Naive thymus-derived CD4-positive, alpha-beta T cell (primary cell): ENCODE measurements around the gene HSPBAP1. TPM values are rescaled to one million over a fixed set of nuclear protein-coding genes. Genes with fewer than 3 reads are reported as not detected.

Experiments
- ATAC-seq: fragments of 150-1000 bp; cut with Tn5 transposase; 2 replicates; pipeline ENCODE4 v1.10.0; 2021; ENCODE audit warnings: mild to moderate bottlenecking, moderate library complexity
- CTCF ChIA-PET: fragments of 350-600 bp; sonication (Branson Sonifier 250); formaldehyde crosslinking; loops from one replicate; lab custom pipeline; 2021; ENCODE audit warnings: antibody characterized with exemption; lab: Charles Lee
- POLR2A ChIA-PET: fragments of 350-600 bp; sonication (Branson Sonifier 250); formaldehyde crosslinking; loops from one replicate; lab custom pipeline; 2021; ENCODE audit warnings: antibody characterized with exemption, inconsistent platforms; lab: Charles Lee
- DNase-seq, 9 donors: peaks; one replicate each; pipeline versions ENCODE4 v3.0.0 to v3.0.0-alpha.2; 2020 to 2022; ENCODE audit warnings: mixed read lengths in 1 of 9
- H3K27ac ChIP-seq: one replicate; pipeline ENCODE4 v1.7.0; 2013; ENCODE audit warnings: mild to moderate bottlenecking, low read depth, low read length, moderate library complexity
- H3K27me3 ChIP-seq, 2 donors: one replicate each; pipeline ENCODE4 v1.7.0; 2013; ENCODE audit warnings: low read length in 2 of 2, mild to moderate bottlenecking in 2 of 2, moderate library complexity in 2 of 2; ENCODE audit not compliant: control insufficient read depth in 2 of 2, insufficient read depth in 2 of 2
- H3K36me3 ChIP-seq, 3 experiments: 1 replicate in 2 of 3; 2 replicates in 1 of 3; pipeline ENCODE4 v1.7.0; 2013; ENCODE audit warnings: low read length in 3 of 3, mild to moderate bottlenecking in 3 of 3, moderate library complexity in 1 of 3; ENCODE audit not compliant: insufficient read depth in 3 of 3, control insufficient read depth in 2 of 3
- H3K4me1 ChIP-seq, 2 donors: one replicate each; pipeline ENCODE4 v1.7.0; 2013; ENCODE audit warnings: low read length in 2 of 2, mild to moderate bottlenecking in 2 of 2, moderate library complexity in 1 of 2; ENCODE audit not compliant: control insufficient read depth in 2 of 2, insufficient read depth in 2 of 2
- H3K4me3 ChIP-seq: 2 replicates; pipeline ENCODE4 v1.7.0; 2013; ENCODE audit warnings: mild to moderate bottlenecking, low read length
- H3K9me3 ChIP-seq, 3 experiments: 1 replicate in 2 of 3; 2 replicates in 1 of 3; pipeline ENCODE4 v1.7.0; 2013; ENCODE audit warnings: low read length in 3 of 3; ENCODE audit not compliant: control insufficient read depth in 2 of 3
- H3K27ac Mint-ChIP-seq, 9 donors: one replicate each; pipeline ENCODE4 v1.8.0; 2020 to 2022; ENCODE audit warnings: mixed read lengths in 9 of 9, mild to moderate bottlenecking in 8 of 9, moderate library complexity in 5 of 9, inconsistent platforms in 2 of 9
- H3K27me3 Mint-ChIP-seq, 5 donors: one replicate each; pipeline ENCODE4 v1.8.0; 2021 to 2022; ENCODE audit warnings: mixed read lengths in 5 of 5, mild to moderate bottlenecking in 1 of 5
- H3K36me3 Mint-ChIP-seq, 5 donors: one replicate each; pipeline ENCODE4 v1.8.0; 2020 to 2022; ENCODE audit warnings: mixed read lengths in 5 of 5, mild to moderate bottlenecking in 3 of 5, inconsistent platforms in 1 of 5
- H3K4me1 Mint-ChIP-seq, 7 donors: one replicate each; pipeline ENCODE4 v1.8.0; 2020 to 2022; ENCODE audit warnings: mixed read lengths in 7 of 7, mild to moderate bottlenecking in 3 of 7, inconsistent platforms in 1 of 7
- H3K4me3 Mint-ChIP-seq, 10 donors: one replicate each; pipeline ENCODE4 v1.8.0; 2020 to 2022; ENCODE audit warnings: mild to moderate bottlenecking in 10 of 10, mixed read lengths in 10 of 10, moderate library complexity in 6 of 10, inconsistent platforms in 2 of 10
- H3K9me3 Mint-ChIP-seq, 11 donors: one replicate each; pipeline ENCODE4 v1.8.0; 2020 to 2022; ENCODE audit warnings: mixed read lengths in 11 of 11, mild to moderate bottlenecking in 4 of 11, inconsistent platforms in 1 of 11, moderate library complexity in 1 of 11
- intact Hi-C, 2 donors: fragments of 100-400 bp; cut with micrococcal nuclease; formaldehyde crosslinking; loops; one replicate each; pipeline ENCODE4 v1.15.1; 2023
- polyA plus RNA-seq, 2 donors: library from polyadenylated mRNA; unstranded; fragments of 300-500 nt; fragmentation: Illumina TruSeq; gene quantifications; one replicate each; pipeline ENCODE4 v1.2.3, GENCODE V29; 2021
- total RNA-seq, 6 experiments: library from RNA in 5 of 6; stranded (reverse) in 5 of 6; gene quantifications; 1 replicate in 5 of 6; 2 replicates in 1 of 6; pipeline ENCODE4 v1.2.3 and lab custom pipeline; 2021 to 2026

Gene HSPBAP1
- total and polyA plus RNA-seq, 7 experiments from 2014 or later, result 7.1 to 31.5 (median 21.7) TPM

GRCh38 chr3:122700193-122700592 lies 93.4 kb downstream of the HSPBAP1 start:
- no peak overlapping the region for H3K27ac Mint-ChIP-seq
- Histone ChIP-seq H3K27ac (no peak overlapping the region), H3K27me3 (no peaks in the 10 kb centered on the region), H3K36me3 (peaks cover 5 to 85% (median 22%) of the 10 kb centered on the region in 3 experiments), H3K4me3 (no peak overlapping the region), H3K9me3 (no peaks in the 10 kb centered on the region), H3K4me1 (no peaks in the 10 kb centered on the region)
- intact Hi-C loops, result no loop called here
- peaks cover 15 to 63% (median 55%) of the 10 kb centered on the region in 5 donors for H3K36me3 Mint-ChIP-seq
- H3K4me1 Mint-ChIP-seq, result peaks cover 3 to 46% (median 12%) of the 10 kb centered on the region in 7 donors
- H3K4me3 Mint-ChIP-seq, result no peak overlapping the region
- no peaks in the 10 kb centered on the region for H3K27me3 Mint-ChIP-seq
- ChIA-PET POLR2A (interaction anchor here (0.9 kb wide), 1 partner anchor 12 kb away, joined by 3 read pairs; no protein-coding TSS in a partner anchor), CTCF (no interaction called here)
- ATAC-seq (no peak), DNase-seq (no peak)
- H3K9me3 Mint-ChIP-seq, result no peaks in the 10 kb centered on the region

- ChIA-PET CTCF (interaction anchor here (0.8 kb wide), 1 partner anchor 72 kb away, joined by 3 read pairs; no protein-coding TSS in a partner anchor), POLR2A (no interaction called here)
- no peaks in the 10 kb centered on the region for H3K27me3 ChIP-seq
- intact Hi-C loops, result no loop called here
- no peaks in the 10 kb centered on the region for H3K27me3 Mint-ChIP-seq
- peaks cover 3 to 52% (median 13%) of the 10 kb centered on the region in 7 donors for H3K4me1 Mint-ChIP-seq
- H3K4me1 ChIP-seq, result no peaks in the 10 kb centered on the region
- H3K36me3 Mint-ChIP-seq, result peaks cover 10 to 61% (median 57%) of the 10 kb centered on the region in 5 donors
- H3K4me3 Mint-ChIP-seq, result no peak overlapping the region
- no peaks in the 10 kb centered on the region for H3K9me3 Mint-ChIP-seq
- peaks cover 5 to 88% (median 15%) of the 10 kb centered on the region in 3 experiments for H3K36me3 ChIP-seq
- H3K27ac ChIP-seq, result no peak overlapping the region
- peak overlapping the region in 2 of 9 donors; percentile 3 to 24 for H3K27ac Mint-ChIP-seq
- no peaks in the 10 kb centered on the region for H3K9me3 ChIP-seq
- ATAC-seq (peak; percentile 40), DNase-seq (no peak)
- H3K4me3 ChIP-seq, result no peak overlapping the region
Observed at GRCh38 chr3:122697952-122698620, 95.5 kb downstream of the HSPBAP1 start.

DNA sequence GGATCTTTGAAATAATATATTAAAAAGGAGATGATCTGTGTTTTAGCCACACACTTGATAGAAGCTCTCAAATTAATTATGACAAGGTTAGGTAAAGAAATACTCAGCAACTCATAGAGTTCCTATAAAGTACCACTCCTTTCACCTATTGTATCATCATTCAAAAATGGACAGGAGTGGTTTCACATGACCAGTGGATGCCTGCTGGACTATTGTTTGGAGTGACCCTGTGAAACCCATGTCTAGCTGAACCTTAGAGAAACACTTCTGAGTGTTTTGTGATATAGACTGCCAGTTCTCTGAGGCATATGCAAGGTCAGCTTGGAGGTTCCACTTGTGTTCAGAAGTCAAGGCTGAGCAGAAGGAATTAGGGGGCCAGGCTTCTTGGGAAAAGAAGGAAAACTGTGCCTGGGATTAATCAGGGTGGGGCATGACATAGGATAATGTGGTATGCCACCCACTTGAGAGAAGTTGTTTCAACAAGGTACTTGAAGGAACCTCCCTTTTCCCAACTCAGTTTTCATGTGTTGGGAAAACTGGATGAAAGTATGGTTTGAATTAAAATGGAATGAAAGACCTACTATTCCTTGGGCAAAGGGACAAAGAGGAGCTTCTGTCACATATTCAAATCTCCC lies 97.6 kb downstream of the HSPBAP1 start:
- Histone ChIP-seq H3K9me3 (no peaks in the 10 kb centered on the region), H3K4me3 (no peak overlapping the region), H3K27ac (no peak overlapping the region), H3K36me3 (peaks cover 9 to 85% (median 28%) of the 10 kb centered on the region in 3 experiments), H3K27me3 (no peaks in the 10 kb centered on the region), H3K4me1 (no peaks in the 10 kb centered on the region)
- CTCF ChIA-PET, result interaction anchor here (1.1 to 1.3 kb wide), 2 partner anchors 16 to 303 kb away, joined by 4 to 5 read pairs; no protein-coding TSS in a partner anchor
- H3K4me3 Mint-ChIP-seq, result no peak overlapping the region
- no peaks in the 10 kb centered on the region for H3K9me3 Mint-ChIP-seq
- peaks cover 0 to 48% (median 7%) of the 10 kb centered on the region in 7 donors for H3K4me1 Mint-ChIP-seq
- peaks cover 10 to 70% (median 61%) of the 10 kb centered on the region in 5 donors for H3K36me3 Mint-ChIP-seq
- DNase-seq (no peak), ATAC-seq (no peak)
- intact Hi-C loops, result no loop called here
- no peaks in the 10 kb centered on the region for H3K27me3 Mint-ChIP-seq
- peak overlapping the region in 1 of 9 donors; percentile 56 for H3K27ac Mint-ChIP-seq
- POLR2A ChIA-PET, result interaction anchor here (0.7 to 1.2 kb wide), 2 partner anchors 12 to 159 kb away, joined by 3 to 4 read pairs; no protein-coding TSS in a partner anchor

GRCh38 chr3:122694966-122695365 lies 98.7 kb downstream of the HSPBAP1 start:
- Histone ChIP-seq H3K27ac (no peak overlapping the region), H3K36me3 (peaks cover 11 to 75% (median 26%) of the 10 kb centered on the region in 3 experiments), H3K4me3 (no peak overlapping the region), H3K9me3 (no peaks in the 10 kb centered on the region), H3K4me1 (no peaks in the 10 kb centered on the region), H3K27me3 (no peaks in the 10 kb centered on the region)
- intact Hi-C loops, result no loop called here
- no peaks in the 10 kb centered on the region for H3K27me3 Mint-ChIP-seq
- no peak overlapping the region for H3K4me3 Mint-ChIP-seq
- ChIA-PET POLR2A (interaction anchor here (0.6 to 1.2 kb wide), 2 partner anchors 158 to 601 kb away, joined by 3 to 4 read pairs; no protein-coding TSS in a partner anchor), CTCF (interaction anchor here (0.7 to 1.3 kb wide), 2 partner anchors 15 to 329 kb away, joined by 3 to 4 read pairs; no protein-coding TSS in a partner anchor)
- H3K9me3 Mint-ChIP-seq, result no peaks in the 10 kb centered on the region
- H3K36me3 Mint-ChIP-seq, result peaks cover 11 to 68% (median 53%) of the 10 kb centered on the region in 5 donors
- peak overlapping the region in 3 of 9 donors; percentile 6 to 83 (median 31) for H3K27ac Mint-ChIP-seq
- H3K4me1 Mint-ChIP-seq, result peaks cover 0 to 43% (median 7%) of the 10 kb centered on the region in 7 donors
- ATAC-seq, result no peak
- no peak for DNase-seq

GRCh38 chr3:122692674-122693073 lies 101.0 kb downstream of the HSPBAP1 start:
- intact Hi-C loops, result no loop called here
- H3K4me3 ChIP-seq, result no peak overlapping the region
- H3K4me1 ChIP-seq, result no peaks in the 10 kb centered on the region
- no peak overlapping the region for H3K27ac ChIP-seq
- Mint-ChIP-seq H3K27me3 (no peaks in the 10 kb centered on the region), H3K4me1 (peaks cover 0 to 39% (median 7%) of the 10 kb centered on the region in 7 donors), H3K36me3 (peaks cover 5 to 56% (median 46%) of the 10 kb centered on the region in 5 donors), H3K4me3 (no peak overlapping the region), H3K27ac (no peak overlapping the region), H3K9me3 (no peaks in the 10 kb centered on the region)
- ATAC-seq (no peak), DNase-seq (no peak)
- POLR2A ChIA-PET, result no interaction called here
- no peaks in the 10 kb centered on the region for H3K27me3 ChIP-seq
- CTCF ChIA-PET, result no interaction called here
- no peaks in the 10 kb centered on the region for H3K9me3 ChIP-seq
- peaks cover 15 to 55% (median 25%) of the 10 kb centered on the region in 3 experiments for H3K36me3 ChIP-seq

GRCh38 chr3:122691195-122691594 lies 102.4 kb downstream of the HSPBAP1 start:
- no peaks in the 10 kb centered on the region for H3K9me3 Mint-ChIP-seq
- H3K27ac ChIP-seq, result no peak overlapping the region
- DNase-seq (no peak), ATAC-seq (no peak)
- ChIA-PET CTCF (no interaction called here), POLR2A (no interaction called here)
- H3K36me3 Mint-ChIP-seq, result peaks cover 11 to 57% (median 45%) of the 10 kb centered on the region in 5 donors
- no peaks in the 10 kb centered on the region for H3K27me3 Mint-ChIP-seq
- H3K27ac Mint-ChIP-seq, result peak overlapping the region in 1 of 9 donors; percentile 38
- peaks cover 0 to 7% of the 10 kb centered on the region in 2 donors for H3K4me1 ChIP-seq
- no peaks in the 10 kb centered on the region for H3K27me3 ChIP-seq
- H3K4me3 Mint-ChIP-seq, result no peak overlapping the region
- H3K4me3 ChIP-seq, result no peak overlapping the region
- no peaks in the 10 kb centered on the region for H3K9me3 ChIP-seq
- H3K36me3 ChIP-seq, result peaks cover 15 to 42% (median 24%) of the 10 kb centered on the region in 3 experiments
- intact Hi-C loops, result no loop called here
- H3K4me1 Mint-ChIP-seq, result peaks cover 9 to 46% (median 18%) of the 10 kb centered on the region in 7 donors
